Smooth muscle cell (in vitro differentiated cells): Measurements from ENCODE around the gene KRT25. TPM values are rescaled to one million over a fixed set of nuclear protein-coding genes. Genes with fewer than 3 reads are reported as not detected.

Experiments
- DNase-seq: peaks from one replicate; lab custom pipeline; 2025; ENCODE audit not compliant: unreplicated experiment; lab: John Stamatoyannopoulos, UW
- H2AFZ ChIP-seq: fragments of 200-600 bp; sonication (generic); 2 replicates; pipeline ENCODE4 v1.6.0; 2016; ENCODE audit warnings: antibody characterized with exemption, low read depth, mild to moderate bottlenecking
- H3F3A ChIP-seq: fragments of 200-600 bp; sonication (generic); 2 replicates; pipeline ENCODE4 v1.6.0; 2017; ENCODE audit warnings: antibody characterized with exemption, low read depth
- H3K27ac ChIP-seq: fragments of 200-600 bp; sonication (generic); 2 replicates; pipeline ENCODE4 v1.5.1; 2016; ENCODE audit warnings: low read depth, mild to moderate bottlenecking
- H3K27me3 ChIP-seq: fragments of 200-600 bp; sonication (generic); 2 replicates; pipeline ENCODE4 v1.6.1; 2016; ENCODE audit warnings: low read depth, mild to moderate bottlenecking
- H3K36me3 ChIP-seq: fragments of 200-600 bp; sonication (generic); 2 replicates; pipeline ENCODE4 v1.5.1; 2016; ENCODE audit warnings: low read depth
- H3K4me1 ChIP-seq: fragments of 200-600 bp; sonication (generic); 2 replicates; pipeline ENCODE4 v1.5.1; 2016; ENCODE audit warnings: low read depth
- H3K4me2 ChIP-seq: fragments of 200-600 bp; sonication (generic); 2 replicates; pipeline ENCODE4 v1.6.0; 2016; ENCODE audit warnings: mild to moderate bottlenecking
- H3K4me3 ChIP-seq: fragments of 200-600 bp; sonication (generic); 2 replicates; pipeline ENCODE4 v1.5.1; 2016; ENCODE audit warnings: mild to moderate bottlenecking
- H3K79me2 ChIP-seq: fragments of 200-600 bp; sonication (generic); 2 replicates; pipeline ENCODE4 v1.6.0; 2016; ENCODE audit warnings: low read depth, mild to moderate bottlenecking
- H3K9ac ChIP-seq: fragments of 200-600 bp; sonication (generic); 2 replicates; pipeline ENCODE4 v1.6.0; 2016; ENCODE audit warnings: low read depth
- H3K9me3 ChIP-seq: fragments of 200-600 bp; sonication (generic); replicated peaks from 2 replicates; pipeline ENCODE4 v1.5.1; 2016; ENCODE audit warnings: low read depth
- H4K20me1 ChIP-seq: fragments of 200-600 bp; sonication (generic); 2 replicates; pipeline ENCODE4 v1.6.0; 2016; ENCODE audit warnings: low read depth
- CTCF ChIP-seq: fragments of 200-600 bp; sonication (generic); IDR thresholded peaks from 2 replicates; pipeline ENCODE4 v1.5.1; 2017; ENCODE audit warnings: borderline replicate concordance, mild to moderate bottlenecking, antibody characterized with exemption; ENCODE audit not compliant: insufficient read depth, poor library complexity, severe bottlenecking
- WGBS: methylation state at CpG from one replicate; pipeline ENCODE4 v1.1.7; 2016; ENCODE audit warnings: low lambda C conversion rate; 5-methylcytosine and 5-hydroxymethylcytosine counted together
- polyA plus RNA-seq: library from polyadenylated mRNA; unstranded; fragments of >200 nt; fragmentation: Nextera tagmentation; extraction: Ambion mirVana; gene quantifications from 2 replicates; pipeline ENCODE4 v1.2.1, GENCODE V29; 2016
- total RNA-seq: library from RNA; depleted of rRNA; stranded (reverse); fragments of >200 nt; gene quantifications from 2 replicates; pipeline ENCODE4 v1.2.3, GENCODE V29; 2014

The KRT25 gene
- total and polyA plus RNA-seq, 2 experiments from 2014 or later = not detected

- H3K79me2 ChIP-seq = no peaks in the 10 kb centered on the region
- H3K27me3 ChIP-seq = peaks cover 15% of the 10 kb centered on the region
- no peaks in the 10 kb centered on the region for H3F3A ChIP-seq
- no peaks in the 10 kb centered on the region for H4K20me1 ChIP-seq
- TF ChIP-seq CTCF = no peak
- H3K4me2 ChIP-seq = no peak within 1 kb of the TSS
- H3K27ac ChIP-seq = no peak within 1 kb of the TSS
- no peaks in the 10 kb centered on the region for H3K36me3 ChIP-seq
- no peak within 1 kb of the TSS for H3K9ac ChIP-seq
- WGBS = 66% methylated on average over 7 of the region's 7 CpGs
- no peak within 1 kb of the TSS for H3K4me3 ChIP-seq
- H3K9me3 ChIP-seq = no peaks in the 10 kb centered on the region
- DNase-seq = no peak
- H2AFZ ChIP-seq = no peak within 1 kb of the TSS
- H3K4me1 ChIP-seq = no peaks in the 10 kb centered on the region
Measured at GRCh38 chr17:40703652-40704051, 51.5 kb downstream of the KRT25 start, which contains the start of gene KRT24. TSS of gene KRT24 (minus strand) at chr17:40703752. CDS start at chr17:40703693, 59 bp downstream.

- Histone ChIP-seq H3K27me3 (peaks cover 15% of the 10 kb centered on the region), H3K36me3 (no peaks in the 10 kb centered on the region), H3K27ac (no peak overlapping the region), H3K9me3 (no peaks in the 10 kb centered on the region), H4K20me1 (no peaks in the 10 kb centered on the region), H3F3A (no peaks in the 10 kb centered on the region), H3K4me2 (no peak overlapping the region), H3K79me2 (no peaks in the 10 kb centered on the region), H2AFZ (no peak overlapping the region), H3K4me1 (peaks cover 5% of the 10 kb centered on the region), H3K4me3 (no peak overlapping the region), H3K9ac (no peak overlapping the region)
- DNase-seq = no peak
- 60% methylated on average over 3 of the region's 3 CpGs for WGBS
- TF ChIP-seq CTCF = no peak
Measured at GRCh38 chr17:40702271-40702670, 52.9 kb downstream of the KRT25 start.

- TF ChIP-seq CTCF = no peak
- 72% methylated on average over 5 of the region's 5 CpGs for WGBS
- no peak overlapping the region for H3K9ac ChIP-seq
- H3F3A ChIP-seq = no peaks in the 10 kb centered on the region
- no peaks in the 10 kb centered on the region for H3K36me3 ChIP-seq
- no peak overlapping the region for H2AFZ ChIP-seq
- no peak overlapping the region for H3K4me3 ChIP-seq
- peaks cover 7% of the 10 kb centered on the region for H3K4me1 ChIP-seq
- H3K79me2 ChIP-seq = no peaks in the 10 kb centered on the region
- H3K27ac ChIP-seq = no peak overlapping the region
- H3K27me3 ChIP-seq = peaks cover 5% of the 10 kb centered on the region
- DNase-seq = no peak
- no peaks in the 10 kb centered on the region for H3K9me3 ChIP-seq
- H3K4me2 ChIP-seq = no peak overlapping the region
- H4K20me1 ChIP-seq = no peaks in the 10 kb centered on the region
Measured at GRCh38 chr17:40699853-40700252, 55.3 kb downstream of the KRT25 start.

- DNase-seq = no peak
- H4K20me1 ChIP-seq = no peaks in the 10 kb centered on the region
- H2AFZ ChIP-seq = no peak overlapping the region
- no peak for TF ChIP-seq CTCF
- H3K27ac ChIP-seq = no peak overlapping the region
- H3K4me1 ChIP-seq = peaks cover 7% of the 10 kb centered on the region
- H3K4me3 ChIP-seq = no peak overlapping the region
- no peaks in the 10 kb centered on the region for H3K36me3 ChIP-seq
- H3K4me2 ChIP-seq = no peak overlapping the region
- H3F3A ChIP-seq = no peaks in the 10 kb centered on the region
- peaks cover 5% of the 10 kb centered on the region for H3K27me3 ChIP-seq
- H3K9me3 ChIP-seq = no peaks in the 10 kb centered on the region
- H3K79me2 ChIP-seq = no peaks in the 10 kb centered on the region
- H3K9ac ChIP-seq = no peak overlapping the region
- WGBS = 80% methylated on average over 9 of the region's 9 CpGs
Measured at GRCh38 chr17:40699371-40699770, 55.8 kb downstream of the KRT25 start.
